NB4 (cell line): ENCODE measurements around the gene PERCC1.

Source experiments
- MYC ChIP-seq: IDR thresholded peaks from 2 replicates; pipeline ENCODE4 v1.6.1; 2011; ENCODE audit warnings: low read depth, low read length
- POLR2A ChIP-seq: IDR thresholded peaks from 2 replicates; pipeline ENCODE4 v1.6.1; 2011; ENCODE audit warnings: mild to moderate bottlenecking; ENCODE audit not compliant: insufficient read length; ENCODE audit errors: extremely low read depth
- TF ChIP-seq, protein P1 (sequence below): IDR thresholded peaks from one replicate; pipeline ENCODE4 v1.5.1; 2012; ENCODE audit warnings: low read depth, low read length
- TF ChIP-seq, protein P2 (sequence below): IDR thresholded peaks from 2 replicates; pipeline ENCODE4 v1.6.1; 2011; ENCODE audit warnings: low read depth, low read length

DNA sequence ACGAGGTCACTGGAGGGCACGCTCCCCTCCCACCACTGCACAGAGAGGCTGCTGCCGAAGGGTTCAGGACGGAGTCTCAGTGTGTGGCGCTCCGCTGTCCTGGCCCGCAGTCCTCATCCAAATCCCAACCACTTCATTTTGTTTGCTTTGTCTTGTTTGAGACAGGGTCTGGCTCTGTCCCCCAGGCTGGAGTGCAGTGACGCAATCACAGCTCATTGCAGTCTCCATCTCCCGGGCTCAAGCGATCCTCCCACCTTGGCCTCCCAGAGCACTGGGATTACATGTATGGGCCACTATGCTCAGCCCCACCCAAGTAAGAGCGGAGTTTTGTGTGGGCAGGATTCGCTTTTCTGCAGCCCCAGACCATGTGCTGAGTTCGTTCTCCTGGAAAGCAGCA, 29.1 kb upstream of the PERCC1 start:
- TF ChIP-seq, protein P1, sequence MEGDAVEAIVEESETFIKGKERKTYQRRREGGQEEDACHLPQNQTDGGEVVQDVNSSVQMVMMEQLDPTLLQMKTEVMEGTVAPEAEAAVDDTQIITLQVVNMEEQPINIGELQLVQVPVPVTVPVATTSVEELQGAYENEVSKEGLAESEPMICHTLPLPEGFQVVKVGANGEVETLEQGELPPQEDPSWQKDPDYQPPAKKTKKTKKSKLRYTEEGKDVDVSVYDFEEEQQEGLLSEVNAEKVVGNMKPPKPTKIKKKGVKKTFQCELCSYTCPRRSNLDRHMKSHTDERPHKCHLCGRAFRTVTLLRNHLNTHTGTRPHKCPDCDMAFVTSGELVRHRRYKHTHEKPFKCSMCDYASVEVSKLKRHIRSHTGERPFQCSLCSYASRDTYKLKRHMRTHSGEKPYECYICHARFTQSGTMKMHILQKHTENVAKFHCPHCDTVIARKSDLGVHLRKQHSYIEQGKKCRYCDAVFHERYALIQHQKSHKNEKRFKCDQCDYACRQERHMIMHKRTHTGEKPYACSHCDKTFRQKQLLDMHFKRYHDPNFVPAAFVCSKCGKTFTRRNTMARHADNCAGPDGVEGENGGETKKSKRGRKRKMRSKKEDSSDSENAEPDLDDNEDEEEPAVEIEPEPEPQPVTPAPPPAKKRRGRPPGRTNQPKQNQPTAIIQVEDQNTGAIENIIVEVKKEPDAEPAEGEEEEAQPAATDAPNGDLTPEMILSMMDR, result no peak
- TF ChIP-seq, protein P2, sequence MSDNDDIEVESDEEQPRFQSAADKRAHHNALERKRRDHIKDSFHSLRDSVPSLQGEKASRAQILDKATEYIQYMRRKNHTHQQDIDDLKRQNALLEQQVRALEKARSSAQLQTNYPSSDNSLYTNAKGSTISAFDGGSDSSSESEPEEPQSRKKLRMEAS, result no peak
- TF ChIP-seq POLR2A (no peak), MYC (no peak)
